Astrocyte (in vitro differentiated cells and primary cell): ENCODE results near the gene ZNF689. TPM values are rescaled to one million over a fixed set of nuclear protein-coding genes. Genes with fewer than 3 reads are reported as not detected.

Experiments used
- DNase-seq: peaks from one replicate; pipeline ENCODE4 v3.0.0-alpha.2; 2010; ENCODE audit warnings: low read depth
- FAIRE-seq: peaks from 2 replicates; lab custom pipeline; 2011; peaks lifted over from hg19 to GRCh38; lab: Jason Lieb, UNC
- H2AFZ ChIP-seq: 2 replicates; pipeline ENCODE4 v1.6.0; 2012; ENCODE audit warnings: low read depth, low read length, inconsistent platforms
- H3K27ac ChIP-seq: 2 replicates; pipeline ENCODE4 v1.5.1; 2011; ENCODE audit warnings: low read depth, low read length, inconsistent platforms
- H3K27me3 ChIP-seq: 2 replicates; pipeline ENCODE4 v1.6.0; 2011; ENCODE audit warnings: low read length, inconsistent platforms; ENCODE audit not compliant: insufficient read depth
- H3K36me3 ChIP-seq: 2 replicates; pipeline ENCODE4 v1.5.1; 2011; ENCODE audit warnings: low read length, inconsistent platforms; ENCODE audit not compliant: insufficient read depth
- H3K4me1 ChIP-seq: 2 replicates; pipeline ENCODE4 v1.5.1; 2011; ENCODE audit warnings: low read length, inconsistent platforms; ENCODE audit not compliant: insufficient read depth
- H3K4me2 ChIP-seq: 2 replicates; pipeline ENCODE4 v1.6.0; 2012; ENCODE audit warnings: low read length, inconsistent platforms
- H3K4me3 ChIP-seq: 2 replicates; pipeline ENCODE4 v1.5.1; 2011; ENCODE audit warnings: low read depth, mild to moderate bottlenecking, low read length, inconsistent platforms; ENCODE audit not compliant: insufficient read depth
- H3K79me2 ChIP-seq: 2 replicates; pipeline ENCODE4 v1.6.0; 2012; ENCODE audit warnings: mild to moderate bottlenecking, low read length, inconsistent platforms; ENCODE audit not compliant: insufficient read depth
- H3K9ac ChIP-seq: 2 replicates; pipeline ENCODE4 v1.6.0; 2012; ENCODE audit warnings: mild to moderate bottlenecking, low read length, inconsistent platforms
- H3K9me3 ChIP-seq: 2 replicates; pipeline ENCODE4 v1.5.1; 2012; ENCODE audit warnings: low read depth, mild to moderate bottlenecking, low read length, inconsistent platforms; ENCODE audit not compliant: insufficient read depth
- H4K20me1 ChIP-seq: 2 replicates; pipeline ENCODE4 v1.6.0; 2012; ENCODE audit warnings: low read length, inconsistent platforms; ENCODE audit not compliant: insufficient read depth
- H3K27ac Mint-ChIP-seq: one replicate; pipeline ENCODE4 v1.8.0; 2021; ENCODE audit warnings: mild to moderate bottlenecking, mixed read lengths; ENCODE audit not compliant: unreplicated experiment
- H3K27me3 Mint-ChIP-seq: one replicate; pipeline ENCODE4 v1.8.0; 2021; ENCODE audit warnings: low read depth, mixed read lengths; ENCODE audit not compliant: unreplicated experiment
- H3K36me3 Mint-ChIP-seq: one replicate; pipeline ENCODE4 v1.8.0; 2021; ENCODE audit warnings: low read depth, mixed read lengths; ENCODE audit not compliant: unreplicated experiment
- H3K4me1 Mint-ChIP-seq: one replicate; pipeline ENCODE4 v1.8.0; 2021; ENCODE audit warnings: low read depth, mixed read lengths; ENCODE audit not compliant: unreplicated experiment
- H3K4me3 Mint-ChIP-seq: one replicate; pipeline ENCODE4 v1.8.0; 2021; ENCODE audit warnings: mild to moderate bottlenecking, moderate library complexity, mixed read lengths; ENCODE audit not compliant: unreplicated experiment
- H3K9me3 Mint-ChIP-seq: one replicate; pipeline ENCODE4 v1.8.0; 2021; ENCODE audit warnings: mild to moderate bottlenecking, mixed read lengths; ENCODE audit not compliant: unreplicated experiment
- EZH2 ChIP-seq: IDR thresholded peaks from 2 replicates; pipeline ENCODE4 v1.6.1; 2012; ENCODE audit warnings: mild to moderate bottlenecking, low read length, inconsistent platforms; ENCODE audit not compliant: insufficient read depth
- total RNA-seq: library from RNA; stranded (reverse); gene quantifications from 2 replicates; pipeline ENCODE4 v1.2.1, GENCODE V29; 2021
- TF ChIP-seq, protein P1 (sequence below): IDR thresholded peaks from 2 replicates; pipeline ENCODE4 v1.5.1; 2011; ENCODE audit warnings: low read depth, mild to moderate bottlenecking, inconsistent platforms, low read length, moderate library complexity; ENCODE audit not compliant: insufficient read depth

Gene ZNF689
- total RNA-seq, 1 donor from 2014 or later, result 7.5 TPM

DNA sequence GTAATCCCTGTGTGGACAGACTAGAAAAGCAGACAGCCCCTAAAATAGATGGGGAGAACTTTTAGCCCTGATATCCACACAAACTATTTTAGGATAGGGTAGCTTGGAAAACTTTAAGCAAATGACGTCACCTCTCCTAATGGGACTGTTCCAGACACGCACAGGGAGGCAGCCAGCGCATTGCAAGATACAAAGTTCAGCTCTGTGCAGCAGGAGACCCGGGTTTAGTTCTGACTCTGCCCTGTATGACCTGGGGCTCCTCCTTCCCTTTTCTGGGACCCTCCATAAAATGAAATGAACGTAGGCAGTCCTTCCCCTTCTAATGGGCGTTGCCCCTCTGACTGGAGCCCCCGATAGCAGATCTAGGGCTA lies 6.3 kb downstream of the ZNF689 start:
- Histone ChIP-seq H3K4me2 (no peak overlapping the region), H3K27ac (no peak overlapping the region), H3K36me3 (peaks cover 7% of the 10 kb centered on the region), H2AFZ (no peak overlapping the region), H3K4me1 (peaks cover 6% of the 10 kb centered on the region), H4K20me1 (no peaks in the 10 kb centered on the region), H3K4me3 (no peak overlapping the region), H3K9me3 (no peaks in the 10 kb centered on the region), H3K9ac (no peak overlapping the region), H3K79me2 (peaks cover 5% of the 10 kb centered on the region), H3K27me3 (no peaks in the 10 kb centered on the region)
- FAIRE-seq, result no peak
- TF ChIP-seq, protein P1, sequence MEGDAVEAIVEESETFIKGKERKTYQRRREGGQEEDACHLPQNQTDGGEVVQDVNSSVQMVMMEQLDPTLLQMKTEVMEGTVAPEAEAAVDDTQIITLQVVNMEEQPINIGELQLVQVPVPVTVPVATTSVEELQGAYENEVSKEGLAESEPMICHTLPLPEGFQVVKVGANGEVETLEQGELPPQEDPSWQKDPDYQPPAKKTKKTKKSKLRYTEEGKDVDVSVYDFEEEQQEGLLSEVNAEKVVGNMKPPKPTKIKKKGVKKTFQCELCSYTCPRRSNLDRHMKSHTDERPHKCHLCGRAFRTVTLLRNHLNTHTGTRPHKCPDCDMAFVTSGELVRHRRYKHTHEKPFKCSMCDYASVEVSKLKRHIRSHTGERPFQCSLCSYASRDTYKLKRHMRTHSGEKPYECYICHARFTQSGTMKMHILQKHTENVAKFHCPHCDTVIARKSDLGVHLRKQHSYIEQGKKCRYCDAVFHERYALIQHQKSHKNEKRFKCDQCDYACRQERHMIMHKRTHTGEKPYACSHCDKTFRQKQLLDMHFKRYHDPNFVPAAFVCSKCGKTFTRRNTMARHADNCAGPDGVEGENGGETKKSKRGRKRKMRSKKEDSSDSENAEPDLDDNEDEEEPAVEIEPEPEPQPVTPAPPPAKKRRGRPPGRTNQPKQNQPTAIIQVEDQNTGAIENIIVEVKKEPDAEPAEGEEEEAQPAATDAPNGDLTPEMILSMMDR, result no peak
- TF ChIP-seq EZH2, result no peak
- H3K27ac Mint-ChIP-seq, result no peak overlapping the region
- peak overlapping the region; percentile 14 for H3K4me3 Mint-ChIP-seq
- DNase-seq, result no peak
- H3K36me3 Mint-ChIP-seq, result peaks cover 11% of the 10 kb centered on the region
- peaks cover 3% of the 10 kb centered on the region for H3K9me3 Mint-ChIP-seq
- H3K27me3 Mint-ChIP-seq, result no peaks in the 10 kb centered on the region
- H3K4me1 Mint-ChIP-seq, result peaks cover 11% of the 10 kb centered on the region

DNA sequence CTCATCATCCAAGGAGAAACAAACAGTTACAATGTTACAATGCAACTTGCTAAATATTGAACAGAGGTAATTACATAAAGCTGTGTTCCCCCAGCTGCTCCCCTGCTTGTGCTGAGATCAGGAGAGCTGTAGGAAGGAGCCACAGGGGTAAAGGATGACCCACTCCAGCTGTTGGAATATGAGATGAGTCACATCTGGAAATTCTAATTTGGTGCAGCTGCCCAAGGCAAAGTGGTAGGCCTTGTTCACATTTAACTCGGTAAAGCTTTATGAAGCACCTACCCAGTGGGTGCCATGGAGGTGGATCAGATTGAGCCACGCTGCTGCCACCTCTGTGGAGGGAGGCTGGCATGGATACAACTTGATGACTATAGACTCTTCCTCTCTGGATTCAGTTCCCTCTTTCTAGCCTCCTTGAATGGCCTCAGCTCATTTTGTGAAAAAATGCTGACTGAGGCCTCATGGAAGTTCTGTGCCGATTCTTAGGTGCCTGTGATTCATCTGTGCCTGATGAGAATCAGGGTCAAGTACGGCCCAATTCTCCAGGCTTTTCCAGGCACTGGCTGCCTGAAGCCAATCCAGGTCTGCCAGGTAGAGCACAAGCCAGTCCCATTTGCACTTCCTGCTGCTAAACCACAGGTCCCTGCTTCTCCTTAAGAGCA lies 7.4 kb downstream of the ZNF689 start:
- H3K9ac ChIP-seq, result no peak overlapping the region

DNA sequence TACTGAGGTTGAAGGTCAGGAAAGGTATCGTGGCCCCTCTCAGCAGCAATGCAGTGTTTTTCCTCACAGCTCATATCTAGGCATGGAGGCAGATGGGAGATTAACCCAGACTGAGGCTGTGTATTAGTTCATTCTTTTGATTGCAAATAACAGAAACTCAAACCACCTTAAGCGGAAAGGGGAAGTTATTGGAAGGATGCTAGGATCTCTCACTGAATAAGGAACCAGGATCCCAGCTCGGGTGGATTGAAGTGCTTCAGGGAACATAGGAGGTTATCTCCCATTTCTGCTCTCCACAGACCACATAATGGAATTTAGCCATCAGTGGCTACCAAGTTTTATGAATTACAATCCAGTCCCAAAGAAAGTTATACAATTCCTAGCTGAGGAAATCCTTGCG lies 8.2 kb downstream of the ZNF689 start:
- H3K4me2 ChIP-seq, result no peak overlapping the region
- no peak overlapping the region for H2AFZ ChIP-seq
- peaks cover 6% of the 10 kb centered on the region for H3K4me1 ChIP-seq
- H4K20me1 ChIP-seq, result no peaks in the 10 kb centered on the region
- DNase-seq, result no peak
- FAIRE-seq, result no peak
- peaks cover 7% of the 10 kb centered on the region for H3K36me3 ChIP-seq
- Mint-ChIP-seq H3K27ac (no peak overlapping the region), H3K4me1 (peaks cover 11% of the 10 kb centered on the region), H3K27me3 (no peaks in the 10 kb centered on the region), H3K36me3 (peaks cover 11% of the 10 kb centered on the region), H3K4me3 (peak overlapping the region; percentile 17), H3K9me3 (peaks cover 3% of the 10 kb centered on the region)
- TF ChIP-seq, protein P1, result no peak
- TF ChIP-seq EZH2, result no peak
- no peaks in the 10 kb centered on the region for H3K27me3 ChIP-seq
- no peak overlapping the region for H3K4me3 ChIP-seq
- H3K79me2 ChIP-seq, result no peaks in the 10 kb centered on the region
- H3K27ac ChIP-seq, result no peak overlapping the region
- H3K9ac ChIP-seq, result no peak overlapping the region
- no peaks in the 10 kb centered on the region for H3K9me3 ChIP-seq

More for the DNA sequence above, 7.4 kb downstream of the ZNF689 start:
- TF ChIP-seq, protein P1, result no peak
- no peak for TF ChIP-seq EZH2
- Mint-ChIP-seq H3K27ac (no peak overlapping the region), H3K9me3 (peaks cover 3% of the 10 kb centered on the region), H3K36me3 (peaks cover 11% of the 10 kb centered on the region), H3K4me1 (peaks cover 11% of the 10 kb centered on the region), H3K4me3 (no peak overlapping the region), H3K27me3 (no peaks in the 10 kb centered on the region)
- DNase-seq, result no peak
- Histone ChIP-seq H3K9me3 (no peaks in the 10 kb centered on the region), H3K27ac (no peak overlapping the region), H3K36me3 (peaks cover 7% of the 10 kb centered on the region), H4K20me1 (no peaks in the 10 kb centered on the region), H3K4me2 (no peak overlapping the region), H3K79me2 (no peaks in the 10 kb centered on the region), H3K4me3 (no peak overlapping the region), H3K27me3 (no peaks in the 10 kb centered on the region), H3K4me1 (peaks cover 6% of the 10 kb centered on the region), H2AFZ (no peak overlapping the region)
- no peak for FAIRE-seq
